ENCODE data around the gene SCML1. TPM values are rescaled to one million over a fixed set of nuclear protein-coding genes. Genes with fewer than 3 reads are reported as not detected.

Gene SCML1
- total RNA-seq, 1 donor from 2014 or later: 29.7 TPM

DNA sequence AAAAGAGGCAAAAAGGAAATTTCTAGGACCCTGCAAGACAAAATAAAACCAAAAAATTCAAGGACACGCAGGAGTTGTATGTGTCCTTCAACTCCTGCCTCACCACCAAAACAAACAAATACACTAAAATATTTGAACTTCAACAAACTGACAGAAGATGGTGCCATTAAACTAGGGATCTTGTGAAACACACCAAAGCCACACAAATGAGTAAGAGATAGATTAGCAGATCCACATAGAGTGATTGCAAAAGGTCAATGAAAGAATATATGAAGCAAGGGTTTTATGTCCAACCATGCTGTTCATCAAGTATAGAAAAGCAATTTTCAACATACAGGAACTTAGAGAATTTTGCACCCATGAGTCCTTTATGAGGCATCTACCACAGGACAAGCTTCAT, 40.1 kb upstream of the SCML1 start:
- Mint-ChIP-seq H3K4me1 (ENCODE audit: unreplicated experiment) (no peaks in the 10 kb centered on the region), H3K27me3 (ENCODE audit: unreplicated experiment) (no peaks in the 10 kb centered on the region), H3K36me3 (ENCODE audit: low read depth, unreplicated experiment) (no peaks in the 10 kb centered on the region), H3K4me3 (ENCODE audit: unreplicated experiment) (no peak overlapping the region), H3K27ac (ENCODE audit: unreplicated experiment) (no peak overlapping the region), H3K9me3 (ENCODE audit: unreplicated experiment) (no peaks in the 10 kb centered on the region)
- DNase-seq (ENCODE audit: low spot score): no peak
- TF ChIP-seq, protein P1, sequence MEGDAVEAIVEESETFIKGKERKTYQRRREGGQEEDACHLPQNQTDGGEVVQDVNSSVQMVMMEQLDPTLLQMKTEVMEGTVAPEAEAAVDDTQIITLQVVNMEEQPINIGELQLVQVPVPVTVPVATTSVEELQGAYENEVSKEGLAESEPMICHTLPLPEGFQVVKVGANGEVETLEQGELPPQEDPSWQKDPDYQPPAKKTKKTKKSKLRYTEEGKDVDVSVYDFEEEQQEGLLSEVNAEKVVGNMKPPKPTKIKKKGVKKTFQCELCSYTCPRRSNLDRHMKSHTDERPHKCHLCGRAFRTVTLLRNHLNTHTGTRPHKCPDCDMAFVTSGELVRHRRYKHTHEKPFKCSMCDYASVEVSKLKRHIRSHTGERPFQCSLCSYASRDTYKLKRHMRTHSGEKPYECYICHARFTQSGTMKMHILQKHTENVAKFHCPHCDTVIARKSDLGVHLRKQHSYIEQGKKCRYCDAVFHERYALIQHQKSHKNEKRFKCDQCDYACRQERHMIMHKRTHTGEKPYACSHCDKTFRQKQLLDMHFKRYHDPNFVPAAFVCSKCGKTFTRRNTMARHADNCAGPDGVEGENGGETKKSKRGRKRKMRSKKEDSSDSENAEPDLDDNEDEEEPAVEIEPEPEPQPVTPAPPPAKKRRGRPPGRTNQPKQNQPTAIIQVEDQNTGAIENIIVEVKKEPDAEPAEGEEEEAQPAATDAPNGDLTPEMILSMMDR (IDR thresholded peaks at IDR 0.05; ENCODE audit: unreplicated experiment): no peak

DNA sequence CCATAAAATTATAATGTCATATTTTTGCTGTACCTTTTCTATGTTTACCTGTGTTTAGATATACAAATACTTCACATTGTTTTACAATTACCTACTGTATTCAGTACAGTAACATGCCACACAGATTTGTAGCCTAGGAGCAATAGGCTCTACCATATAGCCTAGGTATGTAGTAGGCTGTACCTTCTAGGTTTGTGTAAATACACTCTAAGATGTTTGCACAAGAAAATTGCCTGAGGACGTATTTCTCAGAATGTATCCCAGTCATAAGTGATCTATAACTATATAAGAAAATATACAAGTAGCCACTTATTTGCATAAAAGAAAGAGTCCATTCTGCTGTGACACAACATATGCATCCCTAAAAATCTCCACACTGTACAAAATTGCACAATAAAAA, 36.3 kb upstream of the SCML1 start:
- no peaks in the 10 kb centered on the region for H3K4me1 Mint-ChIP-seq (ENCODE audit: unreplicated experiment)

DNA sequence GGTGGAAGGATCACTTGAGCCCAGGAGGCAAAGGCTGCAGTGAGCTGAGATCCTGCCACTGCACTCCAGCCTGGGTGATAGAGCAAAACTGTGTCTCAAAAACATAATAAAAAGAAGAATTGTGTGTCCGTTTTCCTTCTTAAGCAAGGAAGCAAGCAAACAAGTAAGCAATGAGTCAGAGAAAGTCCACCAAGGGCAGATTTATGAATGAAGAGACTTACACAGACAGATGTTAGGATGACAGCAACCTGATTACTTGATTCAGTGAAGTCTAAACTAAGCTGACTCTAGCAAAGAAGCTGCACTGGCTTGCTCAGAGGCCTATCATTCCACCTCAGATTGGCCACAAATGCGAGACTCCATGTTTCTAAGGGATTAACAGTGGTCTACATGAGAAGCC, 34.1 kb upstream of the SCML1 start:
- TF ChIP-seq, protein P1 (IDR thresholded peaks at IDR 0.05; ENCODE audit: unreplicated experiment): no peak
- no peak for DNase-seq (ENCODE audit: low spot score)
- H3K27ac Mint-ChIP-seq (ENCODE audit: unreplicated experiment): no peak overlapping the region
- no peaks in the 10 kb centered on the region for H3K4me1 Mint-ChIP-seq (ENCODE audit: unreplicated experiment)
- no peaks in the 10 kb centered on the region for H3K36me3 Mint-ChIP-seq (ENCODE audit: low read depth, unreplicated experiment)
- H3K4me3 Mint-ChIP-seq (ENCODE audit: unreplicated experiment): no peak overlapping the region
- H3K9me3 Mint-ChIP-seq (ENCODE audit: unreplicated experiment): no peaks in the 10 kb centered on the region
- H3K27me3 Mint-ChIP-seq (ENCODE audit: unreplicated experiment): no peaks in the 10 kb centered on the region

More for the DNA sequence above, 36.3 kb upstream of the SCML1 start:
- no peak overlapping the region for H3K27ac Mint-ChIP-seq (ENCODE audit: unreplicated experiment)
- no peaks in the 10 kb centered on the region for H3K36me3 Mint-ChIP-seq (ENCODE audit: low read depth, unreplicated experiment)
- H3K27me3 Mint-ChIP-seq (ENCODE audit: unreplicated experiment): no peaks in the 10 kb centered on the region
- TF ChIP-seq, protein P1 (IDR thresholded peaks at IDR 0.05; ENCODE audit: unreplicated experiment): no peak
- DNase-seq (ENCODE audit: low spot score): no peak
- no peaks in the 10 kb centered on the region for H3K9me3 Mint-ChIP-seq (ENCODE audit: unreplicated experiment)
- no peak overlapping the region for H3K4me3 Mint-ChIP-seq (ENCODE audit: unreplicated experiment)

DNA sequence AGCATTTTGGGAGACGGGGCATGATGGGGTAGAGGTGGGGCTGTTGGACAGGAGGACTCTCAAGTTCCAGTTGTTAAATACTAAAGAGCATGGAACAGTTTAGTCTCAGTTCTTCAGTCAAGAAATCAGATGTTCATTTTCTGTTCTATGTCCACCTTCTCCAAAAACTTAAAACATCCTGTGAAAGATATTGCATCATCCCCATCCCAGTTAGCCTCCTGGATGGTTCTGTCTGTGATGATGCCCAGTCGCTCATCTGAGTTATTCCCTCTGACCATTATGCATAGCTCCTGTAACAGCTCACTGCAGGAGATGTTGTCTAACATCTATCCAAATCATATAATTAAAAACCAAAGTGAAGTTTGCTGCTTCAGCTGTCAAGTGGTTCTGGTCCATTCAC, 32.1 kb upstream of the SCML1 start:
- H3K27ac Mint-ChIP-seq (ENCODE audit: unreplicated experiment): no peak overlapping the region
- TF ChIP-seq, protein P1 (IDR thresholded peaks at IDR 0.05; ENCODE audit: unreplicated experiment): no peak
- no peak for DNase-seq (ENCODE audit: low spot score)
- H3K4me3 Mint-ChIP-seq (ENCODE audit: unreplicated experiment): no peak overlapping the region
- no peaks in the 10 kb centered on the region for H3K9me3 Mint-ChIP-seq (ENCODE audit: unreplicated experiment)
- peaks cover 3% of the 10 kb centered on the region for H3K27me3 Mint-ChIP-seq (ENCODE audit: unreplicated experiment)
- no peaks in the 10 kb centered on the region for H3K4me1 Mint-ChIP-seq (ENCODE audit: unreplicated experiment)
- H3K36me3 Mint-ChIP-seq (ENCODE audit: low read depth, unreplicated experiment): no peaks in the 10 kb centered on the region

DNA sequence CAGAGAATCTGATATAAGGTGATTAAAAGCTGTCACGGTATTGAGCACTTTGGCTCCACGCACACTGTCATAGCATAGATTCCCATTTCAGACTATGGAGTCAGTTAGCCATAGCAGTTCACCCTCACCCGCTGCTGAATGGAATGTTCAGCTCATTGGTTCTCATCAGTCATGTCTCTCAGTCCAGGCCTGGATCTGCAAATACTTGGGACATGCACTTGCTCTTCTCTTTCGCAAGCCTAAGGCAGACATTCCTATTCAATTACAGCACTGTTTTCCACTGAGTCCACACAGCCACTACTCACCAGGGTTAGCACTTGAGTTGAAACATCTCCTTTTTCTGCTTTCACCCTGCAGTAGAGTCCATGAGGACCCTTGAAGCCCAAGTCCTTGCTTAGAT, 30.6 kb upstream of the SCML1 start:
- Mint-ChIP-seq H3K4me1 (ENCODE audit: unreplicated experiment) (no peaks in the 10 kb centered on the region), H3K27me3 (ENCODE audit: unreplicated experiment) (peaks cover 3% of the 10 kb centered on the region), H3K4me3 (ENCODE audit: unreplicated experiment) (no peak overlapping the region), H3K9me3 (ENCODE audit: unreplicated experiment) (no peaks in the 10 kb centered on the region), H3K36me3 (ENCODE audit: low read depth, unreplicated experiment) (no peaks in the 10 kb centered on the region), H3K27ac (ENCODE audit: unreplicated experiment) (no peak overlapping the region)
- TF ChIP-seq, protein P1 (IDR thresholded peaks at IDR 0.05; ENCODE audit: unreplicated experiment): no peak
- DNase-seq (ENCODE audit: low spot score): no peak
